Measurements from ENCODE around the gene STK10.
"Not testable (repeated sequence)": the region's sequence is repeated elsewhere in the genome, so short reads cannot be mapped to it uniquely, and the experiment has no call there.

DNA sequence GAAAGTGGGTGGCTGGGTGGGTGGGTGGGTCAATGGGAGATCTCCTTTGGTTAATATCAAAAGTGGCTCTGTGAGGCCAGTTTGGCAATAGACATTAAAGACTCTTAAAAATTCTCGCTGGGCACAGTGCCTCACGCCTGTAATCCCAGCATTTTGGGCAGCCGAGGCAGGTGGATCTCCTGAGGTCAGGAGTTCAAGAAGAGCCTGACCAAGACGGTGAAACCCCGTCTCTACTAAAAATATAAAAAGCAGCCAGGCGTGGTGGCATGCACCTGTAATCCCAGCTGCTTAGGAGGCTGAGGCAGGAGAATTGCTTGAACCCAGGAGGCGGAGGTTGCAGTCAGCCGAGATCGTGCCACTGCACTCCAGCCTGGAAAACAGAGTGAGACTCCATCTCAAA is 32.9 kb downstream of the STK10 start:
- TF ChIP-seq, protein P1, sequence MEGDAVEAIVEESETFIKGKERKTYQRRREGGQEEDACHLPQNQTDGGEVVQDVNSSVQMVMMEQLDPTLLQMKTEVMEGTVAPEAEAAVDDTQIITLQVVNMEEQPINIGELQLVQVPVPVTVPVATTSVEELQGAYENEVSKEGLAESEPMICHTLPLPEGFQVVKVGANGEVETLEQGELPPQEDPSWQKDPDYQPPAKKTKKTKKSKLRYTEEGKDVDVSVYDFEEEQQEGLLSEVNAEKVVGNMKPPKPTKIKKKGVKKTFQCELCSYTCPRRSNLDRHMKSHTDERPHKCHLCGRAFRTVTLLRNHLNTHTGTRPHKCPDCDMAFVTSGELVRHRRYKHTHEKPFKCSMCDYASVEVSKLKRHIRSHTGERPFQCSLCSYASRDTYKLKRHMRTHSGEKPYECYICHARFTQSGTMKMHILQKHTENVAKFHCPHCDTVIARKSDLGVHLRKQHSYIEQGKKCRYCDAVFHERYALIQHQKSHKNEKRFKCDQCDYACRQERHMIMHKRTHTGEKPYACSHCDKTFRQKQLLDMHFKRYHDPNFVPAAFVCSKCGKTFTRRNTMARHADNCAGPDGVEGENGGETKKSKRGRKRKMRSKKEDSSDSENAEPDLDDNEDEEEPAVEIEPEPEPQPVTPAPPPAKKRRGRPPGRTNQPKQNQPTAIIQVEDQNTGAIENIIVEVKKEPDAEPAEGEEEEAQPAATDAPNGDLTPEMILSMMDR (IDR thresholded peaks at IDR 0.05): not testable (repeated sequence)
- not testable (repeated sequence) for TF ChIP-seq EZH2 (IDR thresholded peaks at IDR 0.05; ENCODE audit: borderline replicate concordance, insufficient read depth, low read depth, low read length, poor library complexity, severe bottlenecking)
